Activated naive CD8-positive, alpha-beta T cell treated with anti-CD3 and anti-CD28 coated beads, Interleukin-2, amount 10 ng/mL, durations not matched to agents 7 days and 5 days (primary cell): Measurements from ENCODE around the gene TNFAIP1. TPM values are rescaled to one million over a fixed set of nuclear protein-coding genes. Genes with fewer than 3 reads are reported as not detected.
"Not testable (repeated sequence)": the region's sequence is repeated elsewhere in the genome, so short reads cannot be mapped to it uniquely, and the experiment has no call there.

Experiments used
- ATAC-seq: fragments of 150-1000 bp; cut with Tn5 transposase; one replicate; pipeline ENCODE4 v1.10.0; 2021; ENCODE audit warnings: low read depth, moderate library complexity
- POLR2A ChIA-PET: fragments of 350-600 bp; sonication (Branson Sonifier 250); formaldehyde crosslinking; loops from one replicate; lab custom pipeline; 2021; ENCODE audit warnings: antibody characterized with exemption; lab: Charles Lee
- DNase-seq: peaks from one replicate; pipeline ENCODE4 v3.0.0; 2021
- H3K27ac Mint-ChIP-seq: one replicate; pipeline ENCODE4 v1.8.0; 2022; ENCODE audit warnings: mild to moderate bottlenecking, mixed read lengths
- H3K27me3 Mint-ChIP-seq: one replicate; pipeline ENCODE4 v1.8.0; 2022; ENCODE audit warnings: mild to moderate bottlenecking, moderate library complexity, mixed read lengths
- H3K36me3 Mint-ChIP-seq: one replicate; pipeline ENCODE4 v1.8.0; 2021; ENCODE audit warnings: mild to moderate bottlenecking, mixed read lengths
- H3K4me1 Mint-ChIP-seq: one replicate; pipeline ENCODE4 v1.8.0; 2021; ENCODE audit warnings: mixed read lengths
- H3K4me3 Mint-ChIP-seq: one replicate; pipeline ENCODE4 v1.8.0; 2022; ENCODE audit warnings: mild to moderate bottlenecking, moderate library complexity, mixed read lengths
- H3K9me3 Mint-ChIP-seq: one replicate; pipeline ENCODE4 v1.8.0; 2021; ENCODE audit warnings: mixed read lengths
- total RNA-seq, 2 experiments: library from RNA; stranded (reverse); gene quantifications; one replicate each; pipeline ENCODE4 v1.2.3, GENCODE V29; 2021

Gene TNFAIP1, protein sequence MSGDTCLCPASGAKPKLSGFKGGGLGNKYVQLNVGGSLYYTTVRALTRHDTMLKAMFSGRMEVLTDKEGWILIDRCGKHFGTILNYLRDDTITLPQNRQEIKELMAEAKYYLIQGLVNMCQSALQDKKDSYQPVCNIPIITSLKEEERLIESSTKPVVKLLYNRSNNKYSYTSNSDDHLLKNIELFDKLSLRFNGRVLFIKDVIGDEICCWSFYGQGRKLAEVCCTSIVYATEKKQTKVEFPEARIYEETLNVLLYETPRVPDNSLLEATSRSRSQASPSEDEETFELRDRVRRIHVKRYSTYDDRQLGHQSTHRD
- 10 to 100 TPM; 18.7 to 20.3 TPM for total RNA-seq

DNA sequence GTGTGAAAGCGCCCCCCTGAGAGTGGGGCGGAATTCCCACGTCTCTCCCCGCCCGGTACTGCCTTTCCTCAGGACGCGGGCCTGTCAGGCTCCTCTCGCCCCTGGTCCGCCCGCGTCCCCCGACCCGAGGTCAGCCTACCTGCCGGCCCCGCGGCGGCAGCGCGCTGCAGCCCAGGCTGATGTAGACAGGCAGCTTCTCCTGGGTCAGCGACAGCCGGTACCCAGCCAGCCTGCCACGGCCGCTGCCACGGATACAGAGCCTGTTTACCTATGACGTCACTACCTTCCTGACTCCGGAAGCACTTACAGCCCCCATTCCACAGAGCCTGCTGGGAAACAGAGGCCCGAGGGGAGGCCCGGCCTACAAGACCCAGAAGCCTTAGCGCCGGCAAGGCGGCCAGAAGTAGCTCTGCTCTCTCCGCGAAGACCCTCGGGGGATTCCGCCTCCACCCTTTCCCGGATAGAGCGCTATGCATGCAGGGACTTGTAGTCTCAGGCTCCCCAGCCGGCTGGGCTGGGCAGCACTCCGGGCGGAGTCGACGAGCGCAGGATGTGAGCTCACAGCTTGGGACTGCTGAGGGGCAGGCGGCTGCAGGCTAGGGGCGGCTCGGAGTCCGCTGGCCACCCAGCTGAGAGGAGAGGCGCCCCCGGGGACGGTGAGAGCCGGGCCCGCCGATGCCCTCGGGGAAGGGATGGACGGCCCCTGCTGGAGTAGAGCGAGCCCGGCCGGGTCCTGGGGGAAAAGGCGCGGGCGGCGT lies at the start of gene TNFAIP1, which contains the start of gene IFT20:
Gene TNFAIP1, plus strand, starts transcription at position 561 of the 758 bp plus-strand sequence. CDS start 3,761 bp downstream, outside the sequence.
Gene IFT20, minus strand, starts transcription at position 272 of the 758 bp plus-strand sequence. CDS start 3,487 bp downstream, outside the sequence.
- H3K9me3 Mint-ChIP-seq = no peaks in the 10 kb centered on the region

DNA sequence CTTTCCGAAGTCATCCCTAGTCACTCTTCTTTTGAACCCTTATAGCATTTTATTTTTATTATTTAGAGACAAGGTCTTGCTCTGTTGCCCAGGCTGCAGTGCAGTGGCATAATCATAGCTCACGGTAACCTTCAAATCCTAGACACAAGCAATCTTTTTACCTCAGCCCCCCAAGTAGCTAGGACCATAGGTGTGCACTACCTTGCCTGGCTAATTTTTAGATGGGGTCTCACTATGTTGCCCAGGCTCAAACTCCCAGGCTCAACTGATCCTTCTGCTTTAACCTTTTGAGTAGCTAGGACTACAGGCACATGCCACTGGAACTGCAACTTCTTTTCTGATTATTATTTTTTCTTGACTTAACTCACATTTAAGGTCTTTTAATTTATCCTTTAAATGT lies 49.6 kb upstream of the TNFAIP1 start:
- Mint-ChIP-seq H3K27me3 (peaks cover 34% of the 10 kb centered on the region), H3K36me3 (no peaks in the 10 kb centered on the region), H3K4me3 (no peak overlapping the region), H3K27ac (no peak overlapping the region), H3K9me3 (no peaks in the 10 kb centered on the region), H3K4me1 (no peaks in the 10 kb centered on the region)
- ATAC-seq = no peak
- POLR2A ChIA-PET = no interaction called here
- DNase-seq = no peak

More for the DNA sequence above, at the start of gene TNFAIP1, which contains the start of gene IFT20:
- POLR2A ChIA-PET = interaction anchor here (0.6 to 2.8 kb wide), 15 partner anchors 10 to 842 kb away, joined by 3 to 75 read pairs (median 5); partner anchors contain the start of genes POLDIP2 and TMEM97
- Mint-ChIP-seq H3K36me3 (peaks cover 2% of the 10 kb centered on the region), H3K27me3 (no peaks in the 10 kb centered on the region), H3K4me3 (peak within 1 kb of the TSS; percentile 97), H3K27ac (peak within 1 kb of the TSS; percentile 97), H3K4me1 (peaks cover 27% of the 10 kb centered on the region)
- DNase-seq = peak; percentile 92
- peak; percentile 97 for ATAC-seq

DNA sequence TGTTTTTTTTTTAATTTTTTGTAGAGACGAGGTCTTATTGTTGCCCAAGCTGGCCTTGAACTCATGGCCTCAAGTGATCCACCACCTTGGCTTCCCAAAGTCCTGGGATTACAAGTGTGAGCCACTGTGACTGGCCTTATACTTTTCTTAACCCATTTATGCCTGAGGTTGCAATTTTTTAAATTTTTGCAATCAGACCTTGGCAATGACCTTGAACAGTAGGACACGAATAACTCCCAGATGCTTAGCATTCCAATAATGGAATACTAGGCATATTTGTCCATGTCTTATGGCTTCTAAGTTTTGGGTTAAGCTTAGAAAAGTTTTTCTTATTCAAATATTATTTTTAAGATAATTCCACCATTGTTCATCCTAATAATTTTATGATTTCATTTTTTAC lies 44.9 kb upstream of the TNFAIP1 start:
- Mint-ChIP-seq H3K36me3 (no peaks in the 10 kb centered on the region), H3K27ac (no peak overlapping the region), H3K27me3 (peaks cover 44% of the 10 kb centered on the region), H3K4me1 (peaks cover 2% of the 10 kb centered on the region), H3K4me3 (no peak overlapping the region), H3K9me3 (no peaks in the 10 kb centered on the region)
- DNase-seq = no peak
- no peak for ATAC-seq
- POLR2A ChIA-PET = no interaction called here

GRCh38 chr17:28291780-28292330 lies 43.7 kb upstream of the TNFAIP1 start:
- DNase-seq (no peak), ATAC-seq (no peak)
- POLR2A ChIA-PET = no interaction called here
- no peak overlapping the region for H3K27ac Mint-ChIP-seq
- H3K4me1 Mint-ChIP-seq = peaks cover 2% of the 10 kb centered on the region
- no peaks in the 10 kb centered on the region for H3K36me3 Mint-ChIP-seq
- H3K27me3 Mint-ChIP-seq = peaks cover 46% of the 10 kb centered on the region
- no peaks in the 10 kb centered on the region for H3K9me3 Mint-ChIP-seq
- no peak overlapping the region for H3K4me3 Mint-ChIP-seq

DNA sequence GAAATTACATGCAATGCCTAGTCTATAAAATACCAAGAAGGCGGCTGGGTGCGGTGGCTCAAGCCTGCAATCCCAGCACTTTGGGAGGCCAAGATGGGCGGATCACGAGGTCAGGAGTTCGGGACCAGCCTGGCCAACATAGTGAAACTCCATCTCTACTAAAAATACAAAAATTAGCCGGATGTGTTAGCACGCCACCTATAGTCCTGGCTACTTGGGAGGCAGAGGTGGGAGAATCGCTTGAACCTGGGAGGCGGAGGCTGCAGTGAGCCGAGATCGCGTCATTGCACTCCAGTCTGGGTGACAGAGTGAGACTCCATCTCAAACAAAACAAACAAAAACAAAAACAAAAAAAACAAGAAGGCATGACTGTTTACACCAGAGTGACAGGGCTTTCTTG lies 42.7 kb upstream of the TNFAIP1 start:
- H3K9me3 Mint-ChIP-seq, DNase-seq, H3K4me1 Mint-ChIP-seq, ATAC-seq, H3K4me3 Mint-ChIP-seq, H3K27ac Mint-ChIP-seq, POLR2A ChIA-PET, H3K36me3 Mint-ChIP-seq: not testable (repeated sequence)
- peaks cover 46% of the 10 kb centered on the region for H3K27me3 Mint-ChIP-seq

GRCh38 chr17:28293994-28294393 lies 41.6 kb upstream of the TNFAIP1 start:
- POLR2A ChIA-PET = no interaction called here
- H3K4me1 Mint-ChIP-seq = peaks cover 2% of the 10 kb centered on the region
- no peaks in the 10 kb centered on the region for H3K9me3 Mint-ChIP-seq
- peaks cover 51% of the 10 kb centered on the region for H3K27me3 Mint-ChIP-seq
- H3K36me3 Mint-ChIP-seq = no peaks in the 10 kb centered on the region
- no peak overlapping the region for H3K27ac Mint-ChIP-seq
- H3K4me3 Mint-ChIP-seq = no peak overlapping the region
- DNase-seq (no peak), ATAC-seq (no peak)

DNA sequence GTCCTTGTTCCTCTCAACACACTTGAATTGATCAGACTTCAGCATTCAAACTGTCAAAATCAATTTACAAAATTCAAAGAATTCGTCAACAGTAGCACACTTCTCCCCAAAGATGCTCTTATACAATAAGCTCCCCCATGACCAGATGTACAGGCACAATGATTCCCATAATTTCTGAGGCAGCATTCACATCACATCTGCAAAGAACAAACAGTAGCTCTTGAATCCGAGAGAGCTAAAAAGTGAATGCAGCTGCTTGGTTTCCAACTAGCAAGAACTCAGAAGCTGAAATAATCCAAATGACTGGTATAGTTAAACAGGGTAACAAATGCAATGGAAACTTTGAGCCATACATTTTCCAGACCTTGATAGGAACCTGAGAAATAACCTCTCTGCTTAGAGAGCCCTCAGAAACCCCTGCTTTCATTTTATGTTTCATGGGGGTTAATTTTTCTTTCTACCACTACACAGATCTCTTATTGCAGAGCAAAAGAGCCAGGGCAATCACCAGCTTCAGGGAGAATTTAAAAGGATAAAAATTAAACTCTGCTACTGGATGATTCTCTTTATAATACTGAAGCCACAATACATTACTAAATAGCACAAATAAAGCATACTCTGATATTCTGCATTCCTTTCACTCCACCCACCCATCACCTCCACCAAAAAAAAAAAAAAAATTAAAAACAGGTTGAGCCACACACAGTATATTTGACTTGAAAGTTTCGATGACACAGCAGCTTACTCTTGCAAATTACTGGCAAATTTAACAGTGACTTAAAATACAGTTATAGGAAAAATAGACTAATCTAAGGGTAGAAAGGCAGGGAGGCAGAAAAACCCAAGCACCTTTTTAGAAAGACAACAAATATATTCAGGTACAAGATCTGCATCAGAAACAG lies 39.6 kb upstream of the TNFAIP1 start:
- POLR2A ChIA-PET = no interaction called here
- Mint-ChIP-seq H3K27ac (no peak overlapping the region), H3K9me3 (no peaks in the 10 kb centered on the region), H3K4me3 (no peak overlapping the region), H3K4me1 (peaks cover 2% of the 10 kb centered on the region), H3K36me3 (no peaks in the 10 kb centered on the region), H3K27me3 (peaks cover 46% of the 10 kb centered on the region)
- ATAC-seq = no peak
- DNase-seq = no peak

GRCh38 chr17:28298449-28298848 lies 37.1 kb upstream of the TNFAIP1 start:
- no peak for ATAC-seq
- no peak for DNase-seq
- peaks cover 2% of the 10 kb centered on the region for H3K4me1 Mint-ChIP-seq
- no peaks in the 10 kb centered on the region for H3K9me3 Mint-ChIP-seq
- no peaks in the 10 kb centered on the region for H3K36me3 Mint-ChIP-seq
- POLR2A ChIA-PET = no interaction called here
- H3K4me3 Mint-ChIP-seq = no peak overlapping the region
- H3K27ac Mint-ChIP-seq = no peak overlapping the region
- H3K27me3 Mint-ChIP-seq = peaks cover 26% of the 10 kb centered on the region

DNA sequence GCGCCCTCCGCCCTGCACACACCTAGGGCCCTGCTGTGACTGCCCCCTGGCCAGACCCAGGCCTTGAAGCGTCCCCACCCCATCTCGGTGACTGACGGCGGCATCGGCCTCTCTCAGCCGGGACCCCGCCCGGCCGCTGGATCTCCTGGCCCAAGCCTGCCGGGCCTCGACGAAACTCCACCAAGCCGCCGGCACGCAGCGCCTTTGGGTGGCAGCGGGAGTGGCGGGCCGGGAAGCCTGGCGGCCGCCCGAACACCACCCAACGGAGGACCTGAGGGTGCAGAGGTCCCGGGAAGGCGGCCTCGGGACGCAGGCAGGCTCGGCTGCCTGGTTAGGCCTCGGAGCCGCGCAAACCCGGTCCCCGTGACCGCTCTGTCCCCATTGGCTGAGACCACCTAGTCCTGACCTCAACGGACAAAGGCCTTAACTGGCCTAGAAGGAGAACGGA lies 28.6 kb upstream of the TNFAIP1 start:
- no peaks in the 10 kb centered on the region for H3K4me1 Mint-ChIP-seq

DNA sequence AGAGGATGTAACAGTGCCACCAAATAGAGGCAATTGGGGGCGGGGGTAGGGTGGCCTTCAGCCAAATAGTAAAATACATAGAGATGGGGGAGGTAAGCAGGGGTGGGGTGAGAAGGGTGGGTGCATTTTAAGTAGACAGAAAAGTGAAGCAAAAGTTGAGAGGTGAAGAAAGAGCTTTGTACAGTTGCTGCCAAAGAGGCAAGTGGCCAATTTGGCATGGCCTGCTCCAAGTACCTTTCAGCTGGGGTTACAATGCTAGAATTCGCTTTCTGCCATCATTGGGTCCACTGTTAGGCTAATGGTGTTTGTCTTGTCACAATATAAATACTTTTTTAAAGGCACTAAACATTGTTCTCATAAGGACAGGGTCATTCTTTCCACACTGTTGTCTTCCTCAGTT lies 21.7 kb upstream of the TNFAIP1 start:
- H3K4me1 Mint-ChIP-seq = peaks cover 14% of the 10 kb centered on the region
- no peak for ATAC-seq
- H3K27ac Mint-ChIP-seq = no peak overlapping the region
- H3K4me3 Mint-ChIP-seq = no peak overlapping the region
- no peak for DNase-seq
- no peaks in the 10 kb centered on the region for H3K36me3 Mint-ChIP-seq
- no peaks in the 10 kb centered on the region for H3K9me3 Mint-ChIP-seq
- POLR2A ChIA-PET = no interaction called here
- H3K27me3 Mint-ChIP-seq = peaks cover 11% of the 10 kb centered on the region

More for the DNA sequence above, 28.6 kb upstream of the TNFAIP1 start:
- DNase-seq (no peak), ATAC-seq (no peak)
- Mint-ChIP-seq H3K27me3 (peaks cover 47% of the 10 kb centered on the region), H3K4me3 (no peak overlapping the region), H3K27ac (no peak overlapping the region), H3K9me3 (no peaks in the 10 kb centered on the region), H3K36me3 (no peaks in the 10 kb centered on the region)
- POLR2A ChIA-PET = no interaction called here

DNA sequence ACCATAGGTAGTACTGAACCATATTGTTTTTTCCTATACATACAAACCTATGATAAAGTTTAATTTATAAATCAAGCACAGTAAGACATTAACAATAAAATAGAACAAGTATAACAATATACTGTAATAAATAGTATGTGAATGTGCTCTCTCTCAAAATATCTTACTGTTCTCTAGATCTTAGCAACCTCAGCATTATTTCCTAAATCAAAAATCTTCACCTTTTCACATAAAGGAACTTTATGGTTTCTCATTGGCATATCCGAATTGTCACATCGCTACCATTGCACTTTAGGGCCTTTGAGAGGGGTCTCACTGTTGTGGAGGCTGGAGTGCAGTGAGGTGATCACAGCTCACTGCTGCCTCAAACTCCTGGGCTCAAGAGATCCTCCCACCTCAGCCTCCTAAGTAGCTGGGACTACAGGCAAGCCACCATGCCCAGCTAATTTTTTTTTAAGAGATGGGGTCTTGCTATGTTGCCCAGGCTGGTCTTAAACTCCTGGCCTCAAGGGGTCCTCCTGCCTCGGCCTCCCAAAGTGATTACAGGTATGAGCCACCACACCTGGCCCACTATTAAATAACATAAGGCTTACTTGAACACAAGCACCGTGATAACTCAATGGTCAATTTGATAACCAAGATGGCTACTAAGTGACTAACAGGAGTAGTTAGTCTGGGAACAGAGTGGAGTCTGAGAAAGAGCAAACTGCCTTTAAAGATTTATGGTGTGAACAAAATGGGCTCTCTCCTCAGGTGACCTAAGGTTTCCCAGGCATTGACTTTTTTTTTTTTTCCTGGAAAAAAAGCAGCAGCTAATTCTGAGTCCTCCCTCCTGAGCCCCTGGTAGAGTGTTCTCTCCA lies 19.5 kb upstream of the TNFAIP1 start:
- POLR2A ChIA-PET = no interaction called here
- ATAC-seq (no peak), DNase-seq (no peak)
- no peaks in the 10 kb centered on the region for H3K9me3 Mint-ChIP-seq
- H3K27me3 Mint-ChIP-seq = peaks cover 5% of the 10 kb centered on the region
- peaks cover 3% of the 10 kb centered on the region for H3K36me3 Mint-ChIP-seq
- no peak overlapping the region for H3K27ac Mint-ChIP-seq
- H3K4me3 Mint-ChIP-seq = no peak overlapping the region
- peaks cover 24% of the 10 kb centered on the region for H3K4me1 Mint-ChIP-seq
